Erythroblast (primary cell): ENCODE results near the gene NTPCR.

Source experiments
- GATA1 ChIP-seq: IDR thresholded peaks from 2 replicates; pipeline ENCODE4 v1.6.1; 2011; ENCODE audit warnings: low read depth, mild to moderate bottlenecking, control low read depth, low read length, moderate library complexity
- POLR2A ChIP-seq: IDR thresholded peaks from 2 replicates; pipeline ENCODE4 v1.6.1; 2011; ENCODE audit warnings: mild to moderate bottlenecking, low read length

- no peak for TF ChIP-seq POLR2A
- TF ChIP-seq GATA1, result no peak
Observed at GRCh38 chr1:232982238-232982944, 32.0 kb downstream of the NTPCR start.
